GM06990 (cell line): Measurements from ENCODE around the gene MB21D2.

Experiments used
- DNase-seq: peaks from one replicate; pipeline ENCODE4 v3.0.0-alpha.2; 2011; ENCODE audit not compliant: insufficient read length; ENCODE audit errors: extremely low read depth
- H3K27me3 ChIP-seq: replicated peaks from 2 replicates; pipeline ENCODE4 v1.6.0; 2011; ENCODE audit warnings: low read length; ENCODE audit not compliant: control insufficient read depth, insufficient read depth
- H3K36me3 ChIP-seq: 2 replicates; pipeline ENCODE4 v1.5.1; 2011; ENCODE audit warnings: low read length; ENCODE audit not compliant: control insufficient read depth, insufficient read depth
- H3K4me3 ChIP-seq: replicated peaks from 2 replicates; pipeline ENCODE4 v1.5.1; 2011; ENCODE audit warnings: low read depth, mild to moderate bottlenecking, control low read depth, low read length
- CTCF ChIP-seq: IDR thresholded peaks from 2 replicates; pipeline ENCODE4 v1.5.1; 2011; ENCODE audit warnings: low read length, control low read depth, mild to moderate bottlenecking, inconsistent platforms; ENCODE audit not compliant: insufficient read depth, poor library complexity, severe bottlenecking

MB21D2 gene

GRCh38 chr3:192817506-192817905 is 100.2 kb downstream of the MB21D2 start:
- Histone ChIP-seq H3K27me3 (no peaks in the 10 kb centered on the region), H3K36me3 (no peaks in the 10 kb centered on the region), H3K4me3 (no peak overlapping the region)
- TF ChIP-seq CTCF: no peak
- no peak for DNase-seq

- Histone ChIP-seq H3K36me3 (no peaks in the 10 kb centered on the region), H3K27me3 (no peaks in the 10 kb centered on the region), H3K4me3 (no peak overlapping the region)
- TF ChIP-seq CTCF: no peak
- DNase-seq: no peak
Measured at GRCh38 chr3:192817053-192817452, 100.6 kb downstream of the MB21D2 start.

DNA sequence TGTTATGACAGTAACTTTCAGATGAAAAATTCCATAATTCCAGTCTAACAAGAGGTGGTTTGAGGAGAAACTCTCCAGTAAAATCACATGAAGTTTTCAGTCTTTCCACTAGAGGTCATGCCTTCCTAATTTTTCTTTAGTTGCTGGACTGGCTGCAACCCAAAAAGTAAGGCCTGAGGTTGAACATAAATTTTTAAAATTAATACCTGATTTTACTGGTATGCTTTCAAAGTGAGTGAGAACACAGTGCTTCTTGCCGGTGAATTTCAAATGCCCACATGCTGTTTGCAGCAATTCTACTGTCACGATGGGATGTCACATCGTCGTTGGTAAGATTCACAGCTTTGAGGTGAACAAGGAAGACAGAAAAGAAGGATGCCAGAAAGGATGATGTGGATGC is 101.3 kb downstream of the MB21D2 start:
- peak; percentile 54 for TF ChIP-seq CTCF
- DNase-seq: no peak

DNA sequence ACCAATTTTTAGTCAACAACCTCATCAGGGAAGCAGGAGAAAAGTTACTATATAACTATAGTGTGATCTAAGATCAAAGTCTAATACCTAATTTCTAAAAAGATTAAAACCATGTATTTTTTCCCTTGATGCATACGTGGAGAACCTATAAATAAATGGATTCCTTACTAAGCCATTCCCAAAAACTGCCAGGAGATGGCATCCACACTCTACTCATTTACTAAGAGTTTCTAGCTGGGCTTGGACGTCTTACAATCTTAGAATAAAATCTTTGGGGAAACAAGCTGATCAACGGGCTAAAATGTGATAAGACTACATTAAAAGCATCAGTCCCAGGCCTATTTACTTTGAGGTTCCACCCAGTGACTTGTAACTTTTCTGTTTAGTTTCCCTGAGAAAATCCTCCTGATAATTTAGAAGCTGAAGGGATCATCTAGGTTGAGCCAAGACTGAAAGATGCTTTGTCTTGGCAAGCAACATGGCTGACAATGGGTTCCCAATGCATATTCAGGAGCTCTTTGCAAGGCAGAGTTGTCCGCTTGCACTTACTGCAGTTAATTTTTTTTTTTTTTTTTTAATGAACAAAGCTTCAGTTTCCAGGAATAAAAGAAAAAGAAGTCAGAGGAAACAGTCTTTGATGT is 104.8 kb downstream of the MB21D2 start:
- no peak for DNase-seq
- Histone ChIP-seq H3K4me3 (no peak overlapping the region), H3K27me3 (no peaks in the 10 kb centered on the region), H3K36me3 (no peaks in the 10 kb centered on the region)
- TF ChIP-seq CTCF: no peak

More for the DNA sequence above, 101.3 kb downstream of the MB21D2 start:
- no peak overlapping the region for H3K4me3 ChIP-seq
- H3K36me3 ChIP-seq: no peaks in the 10 kb centered on the region
- no peaks in the 10 kb centered on the region for H3K27me3 ChIP-seq

DNA sequence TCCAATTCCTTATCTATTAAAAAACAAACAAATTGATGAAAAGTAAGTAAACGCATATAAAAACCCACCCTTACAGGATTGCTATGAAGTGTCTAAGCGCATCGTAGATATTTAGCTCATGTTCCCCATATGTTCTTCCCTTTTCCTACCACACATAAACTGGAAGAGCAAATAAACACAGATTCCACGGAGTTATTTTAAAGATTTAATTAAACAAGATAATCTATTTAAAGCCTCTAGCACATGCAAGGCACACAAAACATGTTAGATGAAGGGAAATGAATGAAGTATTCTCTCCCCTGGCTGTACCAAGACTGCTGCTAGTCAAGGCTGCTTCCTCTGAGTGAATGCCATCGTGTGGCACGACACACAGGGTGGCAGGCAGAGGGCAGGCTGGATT is 111.9 kb downstream of the MB21D2 start:
- Histone ChIP-seq H3K4me3 (no peak overlapping the region), H3K27me3 (no peaks in the 10 kb centered on the region), H3K36me3 (no peaks in the 10 kb centered on the region)
- no peak for TF ChIP-seq CTCF
- no peak for DNase-seq

- DNase-seq: no peak
- Histone ChIP-seq H3K27me3 (no peaks in the 10 kb centered on the region), H3K36me3 (no peaks in the 10 kb centered on the region; the same call in 1 of the 2 replicates), H3K4me3 (no peak overlapping the region)
- TF ChIP-seq CTCF: no peak
Measured at GRCh38 chr3:192804502-192804901, 113.2 kb downstream of the MB21D2 start.
